IPS-NIHi7 (cell line): Measurements from ENCODE around the gene NT5E.
A peak's percentile ranks its signal among the peaks of the same experiment; 100 is the strongest.

Experiments
- DNase-seq: peaks from one replicate; pipeline ENCODE4 v3.0.0; 2012; ENCODE audit warnings: mixed read lengths; ENCODE audit errors: extremely low spot score

Gene NT5E

GRCh38 chr6:85421972-85422371 lies 27.9 kb upstream of the NT5E start:
- DNase-seq: no peak

GRCh38 chr6:85422996-85423395 lies 26.9 kb upstream of the NT5E start:
- no peak for DNase-seq

- no peak for DNase-seq
Observed at GRCh38 chr6:85424981-85425380, 24.9 kb upstream of the NT5E start.

GRCh38 chr6:85425997-85426396 lies 23.9 kb upstream of the NT5E start:
- no peak for DNase-seq

- DNase-seq: no peak
Observed at GRCh38 chr6:85428486-85428885, 21.4 kb upstream of the NT5E start.

- DNase-seq: no peak
Observed at GRCh38 chr6:85429346-85429745, 20.5 kb upstream of the NT5E start.

- DNase-seq: no peak
Observed at GRCh38 chr6:85431271-85431670, 18.6 kb upstream of the NT5E start.

GRCh38 chr6:85432554-85432953 lies 17.3 kb upstream of the NT5E start:
- no peak for DNase-seq

- no peak for DNase-seq
Observed at GRCh38 chr6:85435851-85436250, 14.0 kb upstream of the NT5E start.

- no peak for DNase-seq
Observed at GRCh38 chr6:85436411-85436810, 13.5 kb upstream of the NT5E start.

- no peak for DNase-seq
Observed at GRCh38 chr6:85436939-85437495, 12.9 kb upstream of the NT5E start.

GRCh38 chr6:85443349-85444117 lies 6.3 kb upstream of the NT5E start:
- DNase-seq: no peak

- DNase-seq: peak; percentile 38
Observed at GRCh38 chr6:85449388-85449817, 480 bp upstream of the NT5E start.

- DNase-seq: no peak
Observed at GRCh38 chr6:85451565-85452306, 1.9 kb downstream of the NT5E start.

- no peak for DNase-seq
Observed at GRCh38 chr6:85452441-85452881, 2.6 kb downstream of the NT5E start.

- DNase-seq: no peak
Observed at GRCh38 chr6:85453052-85453451, 3.2 kb downstream of the NT5E start.

- DNase-seq: no peak
Observed at GRCh38 chr6:85453490-85453889, 3.6 kb downstream of the NT5E start.

GRCh38 chr6:85455471-85456026 lies 5.7 kb downstream of the NT5E start:
- DNase-seq: no peak

- no peak for DNase-seq
Observed at GRCh38 chr6:85456782-85457181, 6.9 kb downstream of the NT5E start.

GRCh38 chr6:85458184-85458583 lies 8.3 kb downstream of the NT5E start:
- DNase-seq: no peak

- no peak for DNase-seq
Observed at GRCh38 chr6:85458782-85459181, 8.9 kb downstream of the NT5E start.

- DNase-seq: no peak
Observed at GRCh38 chr6:85459224-85459901, 9.5 kb downstream of the NT5E start.
